ENCODE results near the gene COA5.

DNA sequence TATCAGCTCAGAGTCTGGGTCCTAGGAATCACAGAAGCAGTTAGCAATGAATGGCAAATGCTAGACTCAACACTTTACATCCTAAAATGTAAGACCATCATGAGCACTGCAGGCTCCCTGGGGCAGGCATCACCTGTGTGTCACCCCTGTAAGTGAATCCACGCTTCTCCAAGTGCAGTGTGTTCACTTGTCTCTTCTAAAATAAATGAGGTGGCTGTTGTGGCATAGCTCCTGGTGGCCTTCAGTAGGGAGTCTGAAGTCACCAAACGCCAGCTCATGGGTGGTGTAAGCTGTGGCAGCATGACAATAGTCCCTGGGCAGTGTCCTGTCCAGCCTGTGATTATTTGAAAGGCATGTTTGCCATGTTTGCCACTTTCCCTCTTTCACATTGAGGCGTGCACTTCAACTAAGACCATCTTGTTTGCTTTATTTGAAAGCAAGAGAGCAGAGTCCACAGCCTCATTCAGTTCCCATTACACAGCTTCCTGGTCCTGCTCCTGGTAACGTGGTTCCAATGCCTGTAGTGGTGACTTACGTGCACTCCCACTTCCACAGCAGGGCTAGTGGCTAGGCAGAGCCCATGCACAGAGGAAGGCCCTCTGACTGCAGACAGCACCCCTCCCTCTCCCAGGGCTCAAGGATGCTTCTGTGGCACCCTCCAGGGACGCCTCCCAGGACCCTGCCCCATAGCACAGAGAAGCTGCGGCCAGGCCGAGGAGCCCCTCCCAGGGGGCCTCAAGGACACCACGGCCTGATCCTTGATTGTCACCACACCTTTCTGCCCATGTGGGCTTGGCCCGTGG is 24.3 kb downstream of the COA5 start:
- no peak for TF ChIP-seq POLR2A (IDR thresholded peaks at IDR 0.05)
- no peak for TF ChIP-seq POLR2AphosphoS5 (IDR thresholded peaks at IDR 0.05)
- TF ChIP-seq, protein P1, sequence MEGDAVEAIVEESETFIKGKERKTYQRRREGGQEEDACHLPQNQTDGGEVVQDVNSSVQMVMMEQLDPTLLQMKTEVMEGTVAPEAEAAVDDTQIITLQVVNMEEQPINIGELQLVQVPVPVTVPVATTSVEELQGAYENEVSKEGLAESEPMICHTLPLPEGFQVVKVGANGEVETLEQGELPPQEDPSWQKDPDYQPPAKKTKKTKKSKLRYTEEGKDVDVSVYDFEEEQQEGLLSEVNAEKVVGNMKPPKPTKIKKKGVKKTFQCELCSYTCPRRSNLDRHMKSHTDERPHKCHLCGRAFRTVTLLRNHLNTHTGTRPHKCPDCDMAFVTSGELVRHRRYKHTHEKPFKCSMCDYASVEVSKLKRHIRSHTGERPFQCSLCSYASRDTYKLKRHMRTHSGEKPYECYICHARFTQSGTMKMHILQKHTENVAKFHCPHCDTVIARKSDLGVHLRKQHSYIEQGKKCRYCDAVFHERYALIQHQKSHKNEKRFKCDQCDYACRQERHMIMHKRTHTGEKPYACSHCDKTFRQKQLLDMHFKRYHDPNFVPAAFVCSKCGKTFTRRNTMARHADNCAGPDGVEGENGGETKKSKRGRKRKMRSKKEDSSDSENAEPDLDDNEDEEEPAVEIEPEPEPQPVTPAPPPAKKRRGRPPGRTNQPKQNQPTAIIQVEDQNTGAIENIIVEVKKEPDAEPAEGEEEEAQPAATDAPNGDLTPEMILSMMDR (IDR thresholded peaks at IDR 0.05): no peak
